Activated naive CD4-positive, alpha-beta T cell treated with anti-CD3 and anti-CD28 coated beads, Interleukin-2, amount 50 U/mL, for 24 hours (primary cell): ENCODE data around the gene GPBP1L1.
A peak's percentile ranks its signal among the peaks of the same experiment; 100 is the strongest.
"Not testable (repeated sequence)": the region's sequence is repeated elsewhere in the genome, so short reads cannot be mapped to it uniquely, and the experiment has no call there.

Source experiments
- H3K27ac Mint-ChIP-seq: one replicate; pipeline ENCODE4 v1.8.0; 2021; ENCODE audit warnings: mild to moderate bottlenecking, mixed read lengths
- H3K27me3 Mint-ChIP-seq: one replicate; pipeline ENCODE4 v1.8.0; 2021; ENCODE audit warnings: mixed read lengths
- H3K36me3 Mint-ChIP-seq: one replicate; pipeline ENCODE4 v1.8.0; 2021; ENCODE audit warnings: mixed read lengths
- H3K4me1 Mint-ChIP-seq: one replicate; pipeline ENCODE4 v1.8.0; 2021; ENCODE audit warnings: mixed read lengths
- H3K4me3 Mint-ChIP-seq: one replicate; pipeline ENCODE4 v1.8.0; 2021; ENCODE audit warnings: mild to moderate bottlenecking, mixed read lengths
- H3K9me3 Mint-ChIP-seq: one replicate; pipeline ENCODE4 v1.8.0; 2021; ENCODE audit warnings: mixed read lengths

GPBP1L1 gene

GRCh38 chr1:45622524-45623394 is 63.6 kb downstream of the GPBP1L1 start:
- Mint-ChIP-seq H3K27me3 (no peaks in the 10 kb centered on the region), H3K4me1 (peaks cover 10% of the 10 kb centered on the region), H3K36me3 (peaks cover 5% of the 10 kb centered on the region), H3K4me3 (no peak overlapping the region), H3K9me3 (no peaks in the 10 kb centered on the region), H3K27ac (no peak overlapping the region)

- H3K27me3 Mint-ChIP-seq, result no peaks in the 10 kb centered on the region
- no peaks in the 10 kb centered on the region for H3K9me3 Mint-ChIP-seq
- H3K36me3 Mint-ChIP-seq, result peaks cover 4% of the 10 kb centered on the region
- H3K27ac Mint-ChIP-seq, result peak overlapping the region; percentile 55
- no peak overlapping the region for H3K4me3 Mint-ChIP-seq
- H3K4me1 Mint-ChIP-seq, result peaks cover 10% of the 10 kb centered on the region
Measured at GRCh38 chr1:45621895-45622523, 64.3 kb downstream of the GPBP1L1 start.

- peaks cover 5% of the 10 kb centered on the region for H3K36me3 Mint-ChIP-seq
- H3K4me1 Mint-ChIP-seq, result peaks cover 10% of the 10 kb centered on the region
- no peak overlapping the region for H3K27ac Mint-ChIP-seq
- no peaks in the 10 kb centered on the region for H3K27me3 Mint-ChIP-seq
- H3K4me3 Mint-ChIP-seq, result no peak overlapping the region
- no peaks in the 10 kb centered on the region for H3K9me3 Mint-ChIP-seq
Measured at GRCh38 chr1:45621501-45621836, 64.9 kb downstream of the GPBP1L1 start.

GRCh38 chr1:45620588-45621500 is 65.5 kb downstream of the GPBP1L1 start:
- Mint-ChIP-seq H3K36me3 (peaks cover 8% of the 10 kb centered on the region), H3K27ac (peak overlapping the region; percentile 51)

GRCh38 chr1:45619149-45619921 is 67.0 kb downstream of the GPBP1L1 start:
- Mint-ChIP-seq H3K9me3 (no peaks in the 10 kb centered on the region), H3K27ac (peak overlapping the region; percentile 76), H3K4me3 (no peak overlapping the region), H3K27me3 (no peaks in the 10 kb centered on the region), H3K36me3 (peaks cover 13% of the 10 kb centered on the region), H3K4me1 (peaks cover 10% of the 10 kb centered on the region)

More at GRCh38 chr1:45620588-45621500, 65.5 kb downstream of the GPBP1L1 start:
- Mint-ChIP-seq H3K4me1 (peaks cover 10% of the 10 kb centered on the region), H3K27me3 (no peaks in the 10 kb centered on the region), H3K9me3 (no peaks in the 10 kb centered on the region), H3K4me3 (no peak overlapping the region)

GRCh38 chr1:45617618-45618017 is 68.7 kb downstream of the GPBP1L1 start:
- no peak overlapping the region for H3K27ac Mint-ChIP-seq
- H3K36me3 Mint-ChIP-seq, result peaks cover 15% of the 10 kb centered on the region
- no peaks in the 10 kb centered on the region for H3K9me3 Mint-ChIP-seq
- no peak overlapping the region for H3K4me3 Mint-ChIP-seq
- H3K4me1 Mint-ChIP-seq, result peaks cover 10% of the 10 kb centered on the region
- no peaks in the 10 kb centered on the region for H3K27me3 Mint-ChIP-seq

GRCh38 chr1:45615885-45616284 is 70.4 kb downstream of the GPBP1L1 start:
- peaks cover 15% of the 10 kb centered on the region for H3K36me3 Mint-ChIP-seq
- H3K4me1 Mint-ChIP-seq, result peaks cover 10% of the 10 kb centered on the region
- H3K9me3 Mint-ChIP-seq, result no peaks in the 10 kb centered on the region
- H3K4me3 Mint-ChIP-seq, result no peak overlapping the region
- no peak overlapping the region for H3K27ac Mint-ChIP-seq
- no peaks in the 10 kb centered on the region for H3K27me3 Mint-ChIP-seq

GRCh38 chr1:45612941-45613579 is 73.3 kb downstream of the GPBP1L1 start:
- Mint-ChIP-seq H3K9me3 (no peaks in the 10 kb centered on the region), H3K27ac (peak overlapping the region; percentile 41)

GRCh38 chr1:45610589-45611226 is 75.6 kb downstream of the GPBP1L1 start:
- Mint-ChIP-seq H3K9me3 (no peaks in the 10 kb centered on the region), H3K4me3 (no peak overlapping the region), H3K36me3 (peaks cover 24% of the 10 kb centered on the region), H3K4me1 (peaks cover 31% of the 10 kb centered on the region), H3K27ac (no peak overlapping the region), H3K27me3 (no peaks in the 10 kb centered on the region)

More at GRCh38 chr1:45612941-45613579, 73.3 kb downstream of the GPBP1L1 start:
- no peak overlapping the region for H3K4me3 Mint-ChIP-seq
- no peaks in the 10 kb centered on the region for H3K27me3 Mint-ChIP-seq
- H3K36me3 Mint-ChIP-seq, result peaks cover 20% of the 10 kb centered on the region
- H3K4me1 Mint-ChIP-seq, result peaks cover 10% of the 10 kb centered on the region

GRCh38 chr1:45608175-45609156 is 77.9 kb downstream of the GPBP1L1 start:
- H3K27ac Mint-ChIP-seq, result peak overlapping the region; percentile 41
- H3K9me3 Mint-ChIP-seq, result no peaks in the 10 kb centered on the region
- H3K36me3 Mint-ChIP-seq, result peaks cover 27% of the 10 kb centered on the region

GRCh38 chr1:45607404-45608074 is 78.8 kb downstream of the GPBP1L1 start:
- H3K4me3 Mint-ChIP-seq, result no peak overlapping the region
- H3K36me3 Mint-ChIP-seq, result peaks cover 25% of the 10 kb centered on the region

More at GRCh38 chr1:45608175-45609156, 77.9 kb downstream of the GPBP1L1 start:
- Mint-ChIP-seq H3K27me3 (no peaks in the 10 kb centered on the region), H3K4me3 (no peak overlapping the region), H3K4me1 (peaks cover 36% of the 10 kb centered on the region)

GRCh38 chr1:45604239-45604638 is 82.1 kb downstream of the GPBP1L1 start:
- H3K36me3 Mint-ChIP-seq, result peaks cover 32% of the 10 kb centered on the region
- H3K27ac Mint-ChIP-seq, result no peak overlapping the region
- H3K4me3 Mint-ChIP-seq, result no peak overlapping the region

More at GRCh38 chr1:45607404-45608074, 78.8 kb downstream of the GPBP1L1 start:
- Mint-ChIP-seq H3K9me3 (no peaks in the 10 kb centered on the region), H3K4me1 (peaks cover 38% of the 10 kb centered on the region), H3K27me3 (no peaks in the 10 kb centered on the region), H3K27ac (peak overlapping the region; percentile 41)

GRCh38 chr1:45596765-45597164 is 89.6 kb downstream of the GPBP1L1 start:
- H3K9me3 Mint-ChIP-seq, H3K4me3 Mint-ChIP-seq, H3K27me3 Mint-ChIP-seq, H3K27ac Mint-ChIP-seq: not testable (repeated sequence)
- Mint-ChIP-seq H3K36me3 (peaks cover 20% of the 10 kb centered on the region), H3K4me1 (peaks cover 46% of the 10 kb centered on the region)

More at GRCh38 chr1:45604239-45604638, 82.1 kb downstream of the GPBP1L1 start:
- Mint-ChIP-seq H3K4me1 (peaks cover 61% of the 10 kb centered on the region), H3K9me3 (no peaks in the 10 kb centered on the region), H3K27me3 (no peaks in the 10 kb centered on the region)
